ENCODE data around the gene USP47.
A peak's percentile ranks its signal among the peaks of the same experiment; 100 is the strongest.

USP47 gene

DNA sequence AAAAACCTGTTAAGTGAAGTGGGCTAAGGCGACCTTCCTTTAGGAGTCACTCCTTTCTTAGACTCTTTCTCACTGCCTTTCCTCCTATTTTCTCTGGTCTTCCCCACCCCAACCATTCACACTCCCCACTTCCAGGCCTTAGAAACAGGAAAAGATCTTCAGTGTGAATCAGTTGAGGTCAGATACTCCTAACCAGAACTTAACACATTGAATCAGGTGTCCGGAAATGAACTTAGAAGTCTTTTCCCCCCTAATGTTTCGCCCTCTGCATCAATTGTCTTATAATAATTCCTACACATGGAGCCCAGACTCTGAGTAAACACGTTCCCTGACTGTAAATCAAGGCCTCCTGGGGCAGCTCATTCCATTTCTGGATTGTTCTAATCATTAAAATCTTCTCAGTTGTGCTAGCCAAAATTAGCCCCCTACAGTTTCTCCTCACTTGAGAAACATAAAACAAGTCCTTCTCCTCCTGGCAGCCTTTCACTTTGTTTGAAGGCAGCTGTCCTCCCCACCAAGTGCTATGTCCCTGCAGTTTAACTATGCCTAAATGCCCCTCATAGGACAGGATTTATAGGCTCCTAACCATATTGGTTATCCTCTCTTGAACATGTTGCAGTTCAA lies 32.7 kb upstream of the USP47 start:
- TF ChIP-seq, protein P1, sequence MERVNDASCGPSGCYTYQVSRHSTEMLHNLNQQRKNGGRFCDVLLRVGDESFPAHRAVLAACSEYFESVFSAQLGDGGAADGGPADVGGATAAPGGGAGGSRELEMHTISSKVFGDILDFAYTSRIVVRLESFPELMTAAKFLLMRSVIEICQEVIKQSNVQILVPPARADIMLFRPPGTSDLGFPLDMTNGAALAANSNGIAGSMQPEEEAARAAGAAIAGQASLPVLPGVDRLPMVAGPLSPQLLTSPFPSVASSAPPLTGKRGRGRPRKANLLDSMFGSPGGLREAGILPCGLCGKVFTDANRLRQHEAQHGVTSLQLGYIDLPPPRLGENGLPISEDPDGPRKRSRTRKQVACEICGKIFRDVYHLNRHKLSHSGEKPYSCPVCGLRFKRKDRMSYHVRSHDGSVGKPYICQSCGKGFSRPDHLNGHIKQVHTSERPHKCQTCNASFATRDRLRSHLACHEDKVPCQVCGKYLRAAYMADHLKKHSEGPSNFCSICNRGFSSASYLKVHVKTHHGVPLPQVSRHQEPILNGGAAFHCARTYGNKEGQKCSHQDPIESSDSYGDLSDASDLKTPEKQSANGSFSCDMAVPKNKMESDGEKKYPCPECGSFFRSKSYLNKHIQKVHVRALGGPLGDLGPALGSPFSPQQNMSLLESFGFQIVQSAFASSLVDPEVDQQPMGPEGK (CRISPR knock-in tag; IDR thresholded peaks at IDR 0.05; ENCODE audit: borderline replicate concordance) = no peak
- no peak for ATAC-seq

- TF ChIP-seq ESRRG (CRISPR knock-in tag; IDR thresholded peaks at IDR 0.05) (no peak), ZNF70 (CRISPR knock-in tag; IDR thresholded peaks at IDR 0.05) (no peak), CSDC2 (CRISPR knock-in tag; IDR thresholded peaks at IDR 0.05) (no peak), CSRNP3 (CRISPR knock-in tag; IDR thresholded peaks at IDR 0.05) (no peak), TCF4 (CRISPR knock-in tag; IDR thresholded peaks at IDR 0.05; ENCODE audit: borderline replicate concordance) (no peak), RARB (CRISPR knock-in tag; IDR thresholded peaks at IDR 0.05) (no peak), ZNF565 (CRISPR knock-in tag; conservative IDR thresholded peaks at IDR 0.05; ENCODE audit: low read depth) (no peak), GLIS3 (CRISPR knock-in tag; IDR thresholded peaks at IDR 0.05) (no peak), CREB5 (CRISPR knock-in tag; IDR thresholded peaks at IDR 0.05; ENCODE audit: low read depth) (no peak), ARNTL (CRISPR knock-in tag; IDR thresholded peaks at IDR 0.05; ENCODE audit: borderline replicate concordance, low read depth) (no peak), TOX (CRISPR knock-in tag; IDR thresholded peaks at IDR 0.05; ENCODE audit: borderline replicate concordance) (no peak)
- TF ChIP-seq, protein P2, sequence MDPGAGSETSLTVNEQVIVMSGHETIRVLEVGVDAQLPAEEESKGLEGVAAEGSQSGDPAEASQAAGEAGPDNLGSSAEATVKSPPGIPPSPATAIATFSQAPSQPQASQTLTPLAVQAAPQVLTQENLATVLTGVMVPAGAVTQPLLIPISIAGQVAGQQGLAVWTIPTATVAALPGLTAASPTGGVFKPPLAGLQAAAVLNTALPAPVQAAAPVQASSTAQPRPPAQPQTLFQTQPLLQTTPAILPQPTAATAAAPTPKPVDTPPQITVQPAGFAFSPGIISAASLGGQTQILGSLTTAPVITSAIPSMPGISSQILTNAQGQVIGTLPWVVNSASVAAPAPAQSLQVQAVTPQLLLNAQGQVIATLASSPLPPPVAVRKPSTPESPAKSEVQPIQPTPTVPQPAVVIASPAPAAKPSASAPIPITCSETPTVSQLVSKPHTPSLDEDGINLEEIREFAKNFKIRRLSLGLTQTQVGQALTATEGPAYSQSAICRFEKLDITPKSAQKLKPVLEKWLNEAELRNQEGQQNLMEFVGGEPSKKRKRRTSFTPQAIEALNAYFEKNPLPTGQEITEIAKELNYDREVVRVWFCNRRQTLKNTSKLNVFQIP (CRISPR knock-in tag; IDR thresholded peaks at IDR 0.05; ENCODE audit: borderline replicate concordance, low read depth) = no peak
- ATAC-seq = no peak
Observed at GRCh38 chr11:11810764-11811726, 30.7 kb upstream of the USP47 start.

DNA sequence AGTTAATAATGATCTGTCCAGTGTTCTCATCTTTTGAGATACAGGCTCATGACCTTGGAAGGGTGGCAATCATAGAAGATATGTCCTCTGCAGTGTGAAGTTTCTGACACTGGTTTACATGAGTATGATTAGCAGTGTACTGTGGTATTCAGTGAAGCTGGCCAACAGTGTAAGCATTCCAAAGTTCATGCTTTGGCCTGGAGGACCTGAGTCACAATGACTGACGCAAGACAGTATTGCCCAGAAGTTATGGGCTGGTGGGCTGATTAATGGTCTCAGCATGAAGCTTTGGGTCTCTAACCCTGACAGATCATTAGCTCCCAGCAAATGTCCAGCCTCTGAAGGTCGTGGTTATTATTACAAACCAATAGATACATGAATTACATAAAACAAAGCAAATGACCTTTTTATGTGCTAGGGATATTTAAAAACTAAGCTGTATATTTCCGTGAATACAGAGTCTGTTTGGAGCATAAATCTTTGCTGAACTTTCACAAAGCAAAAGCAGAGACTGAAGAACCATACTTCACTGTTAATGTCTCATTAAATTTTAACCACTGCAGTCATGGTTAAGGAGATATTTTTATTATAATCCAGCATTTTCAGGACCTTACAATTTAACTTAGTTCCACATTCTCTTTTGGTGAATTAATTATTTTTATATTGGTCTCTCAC lies 28.3 kb upstream of the USP47 start:
- peak; percentile 88 for ATAC-seq
- TF ChIP-seq, protein P2 (CRISPR knock-in tag; IDR thresholded peaks at IDR 0.05; ENCODE audit: borderline replicate concordance, low read depth) = no peak
- TF ChIP-seq CSDC2 (CRISPR knock-in tag; IDR thresholded peaks at IDR 0.05) (no peak), PPARA (CRISPR knock-in tag; IDR thresholded peaks at IDR 0.05; ENCODE audit: borderline replicate concordance) (no peak), ZFP30 (CRISPR knock-in tag; IDR thresholded peaks at IDR 0.05) (no peak), ZNF8 (CRISPR knock-in tag; IDR thresholded peaks at IDR 0.05) (no peak), ZC3H10 (CRISPR knock-in tag; IDR thresholded peaks at IDR 0.05) (no peak), TOX (CRISPR knock-in tag; IDR thresholded peaks at IDR 0.05; ENCODE audit: borderline replicate concordance) (no peak), ZNF565 (CRISPR knock-in tag; conservative IDR thresholded peaks at IDR 0.05; ENCODE audit: low read depth) (no peak), ZNF70 (CRISPR knock-in tag; IDR thresholded peaks at IDR 0.05) (no peak), OSR1 (CRISPR knock-in tag; IDR thresholded peaks at IDR 0.05) (no peak), ARNTL (CRISPR knock-in tag; IDR thresholded peaks at IDR 0.05; ENCODE audit: borderline replicate concordance, low read depth) (no peak), ESRRG (CRISPR knock-in tag; IDR thresholded peaks at IDR 0.05) (no peak), RARB (CRISPR knock-in tag; IDR thresholded peaks at IDR 0.05) (no peak), TSHZ2 (CRISPR knock-in tag; IDR thresholded peaks at IDR 0.05) (no peak), CREB5 (CRISPR knock-in tag; IDR thresholded peaks at IDR 0.05; ENCODE audit: low read depth) (no peak), SNAI2 (CRISPR knock-in tag; IDR thresholded peaks at IDR 0.05) (no peak), GLIS3 (CRISPR knock-in tag; IDR thresholded peaks at IDR 0.05) (no peak)

Data from SK-N-SH treated with all-trans-retinoic acid at 6 μM for 48 hours (cell line).